Medulla oblongata (tissue), 1 donor: ENCODE data around the gene CDH18.

Experiments
- DNase-seq: peaks from one replicate; pipeline ENCODE4 v3.0.0-alpha.2; 2015; ENCODE audit errors: extremely low spot score

CDH18 gene

GRCh38 chr5:19733612-19734495 lies 254.1 kb downstream of the CDH18 start:
- DNase-seq, result no peak

- DNase-seq, result no peak
These were observed 259.4 kb downstream of the CDH18 start for GRCh38 chr5:19728571-19728970.

- DNase-seq, result no peak
These were observed 268.9 kb downstream of the CDH18 start for GRCh38 chr5:19719109-19719508.

- no peak for DNase-seq
These were observed 274.3 kb downstream of the CDH18 start for GRCh38 chr5:19713740-19714139.

- no peak for DNase-seq
These were observed 278.6 kb downstream of the CDH18 start for GRCh38 chr5:19709403-19709802.

- DNase-seq, result no peak
These were observed 281.2 kb downstream of the CDH18 start for GRCh38 chr5:19706776-19707175.

GRCh38 chr5:19701731-19702130 lies 286.3 kb downstream of the CDH18 start:
- DNase-seq, result no peak

- no peak for DNase-seq
These were observed 292.9 kb downstream of the CDH18 start for GRCh38 chr5:19694949-19695611.

- no peak for DNase-seq
These were observed 297.0 kb downstream of the CDH18 start for GRCh38 chr5:19690978-19691377.

- no peak for DNase-seq
These were observed 302.5 kb downstream of the CDH18 start for GRCh38 chr5:19685473-19685872.

GRCh38 chr5:19676895-19677294 lies 311.1 kb downstream of the CDH18 start:
- DNase-seq, result no peak

GRCh38 chr5:19660679-19661078 lies 327.3 kb downstream of the CDH18 start:
- DNase-seq, result no peak

GRCh38 chr5:19655627-19656026 lies 332.4 kb downstream of the CDH18 start:
- DNase-seq, result no peak

GRCh38 chr5:19638461-19638860 lies 349.5 kb downstream of the CDH18 start:
- DNase-seq, result no peak

GRCh38 chr5:19630876-19631275 lies 357.1 kb downstream of the CDH18 start:
- DNase-seq, result no peak

GRCh38 chr5:19626211-19626610 lies 361.8 kb downstream of the CDH18 start:
- no peak for DNase-seq

- DNase-seq, result no peak
These were observed 362.4 kb downstream of the CDH18 start for GRCh38 chr5:19625562-19625961.

- DNase-seq, result no peak
These were observed 368.4 kb downstream of the CDH18 start for GRCh38 chr5:19619571-19619970.

- no peak for DNase-seq
These were observed 371.2 kb downstream of the CDH18 start for GRCh38 chr5:19616701-19617215.

- no peak for DNase-seq
These were observed 372.3 kb downstream of the CDH18 start for GRCh38 chr5:19615661-19616060.

- no peak for DNase-seq
These were observed 372.9 kb downstream of the CDH18 start for GRCh38 chr5:19615071-19615470.

GRCh38 chr5:19608444-19609002 lies 379.5 kb downstream of the CDH18 start:
- peak; percentile 18 for DNase-seq
